Measurements from ENCODE around the gene GATAD2B. TPM values are rescaled to one million over a fixed set of nuclear protein-coding genes. Genes with fewer than 3 reads are reported as not detected.
A peak's percentile ranks its signal among the peaks of the same experiment; 100 is the strongest.

GATAD2B gene
- total RNA-seq, 1 experiment from 2014 or later = 46.9 TPM

DNA sequence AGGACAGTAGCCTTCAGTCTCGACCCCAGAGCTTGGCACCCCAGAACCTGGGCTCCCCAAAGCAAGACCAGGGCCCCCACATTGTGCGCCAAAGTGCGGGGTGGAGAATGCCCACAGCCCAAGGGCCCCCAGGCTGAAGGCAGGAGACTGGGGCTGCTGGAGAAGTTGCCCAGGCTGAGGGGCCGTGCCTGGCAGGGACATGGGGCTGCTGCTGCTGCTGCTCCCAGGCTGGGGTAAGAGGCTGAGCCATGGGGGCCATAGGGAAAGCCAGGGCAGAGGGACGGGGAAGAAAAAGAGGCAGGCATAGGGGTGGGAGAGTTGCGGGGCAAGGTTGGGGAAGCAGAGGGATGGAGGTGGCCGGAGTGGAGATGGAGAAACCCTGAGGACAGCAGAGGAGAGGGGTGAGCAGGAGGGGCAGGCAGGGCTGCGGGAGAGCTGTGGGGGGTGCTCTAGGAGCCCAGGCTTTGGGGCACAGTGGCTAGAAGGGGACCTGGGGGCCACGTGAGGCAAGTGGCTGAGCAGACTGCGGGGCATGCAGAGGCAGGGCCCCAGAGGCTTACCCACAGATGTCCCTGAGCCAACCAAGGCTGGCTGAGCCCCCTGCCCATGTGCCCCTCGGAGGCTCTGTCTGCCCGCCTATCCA is 128.7 kb downstream of the GATAD2B start:
- CTCF ChIA-PET = interaction anchor here (1.0 to 1.5 kb wide), 2 partner anchors 152 to 193 kb away, joined by 4 to 10 read pairs; partner anchors contain the start of genes DENND4B and RAB13
- peak overlapping the region; percentile 36 for H3K4me3 Mint-ChIP-seq
- H3K27me3 Mint-ChIP-seq (ENCODE audit: low read depth) = no peaks in the 10 kb centered on the region; the same call in 1 of the 2 replicates
- ATAC-seq (no peak), DNase-seq (ENCODE audit: low spot score) (no peak)
- H3K4me1 Mint-ChIP-seq = peaks cover 29% of the 10 kb centered on the region
- TF ChIP-seq ZNF671 (CRISPR knock-in tag; IDR thresholded peaks at IDR 0.05) (no peak), CREB1 (CRISPR knock-in tag; IDR thresholded peaks at IDR 0.05) (no peak), JUN (CRISPR knock-in tag; IDR thresholded peaks at IDR 0.05) (no peak), EMX1 (CRISPR knock-in tag; IDR thresholded peaks at IDR 0.05) (no peak), ZNF219 (CRISPR knock-in tag; IDR thresholded peaks at IDR 0.05; ENCODE audit: borderline replicate concordance) (no peak), CBFB (CRISPR knock-in tag; IDR thresholded peaks at IDR 0.05; ENCODE audit: low read depth) (no peak), PRRX2 (CRISPR knock-in tag; IDR thresholded peaks at IDR 0.05) (no peak), ATF1 (CRISPR knock-in tag; IDR thresholded peaks at IDR 0.05) (no peak), FOXP1 (CRISPR knock-in tag; IDR thresholded peaks at IDR 0.05; ENCODE audit: borderline replicate concordance) (no peak), RORB (CRISPR knock-in tag; IDR thresholded peaks at IDR 0.05) (no peak)
- TF ChIP-seq, protein P1, sequence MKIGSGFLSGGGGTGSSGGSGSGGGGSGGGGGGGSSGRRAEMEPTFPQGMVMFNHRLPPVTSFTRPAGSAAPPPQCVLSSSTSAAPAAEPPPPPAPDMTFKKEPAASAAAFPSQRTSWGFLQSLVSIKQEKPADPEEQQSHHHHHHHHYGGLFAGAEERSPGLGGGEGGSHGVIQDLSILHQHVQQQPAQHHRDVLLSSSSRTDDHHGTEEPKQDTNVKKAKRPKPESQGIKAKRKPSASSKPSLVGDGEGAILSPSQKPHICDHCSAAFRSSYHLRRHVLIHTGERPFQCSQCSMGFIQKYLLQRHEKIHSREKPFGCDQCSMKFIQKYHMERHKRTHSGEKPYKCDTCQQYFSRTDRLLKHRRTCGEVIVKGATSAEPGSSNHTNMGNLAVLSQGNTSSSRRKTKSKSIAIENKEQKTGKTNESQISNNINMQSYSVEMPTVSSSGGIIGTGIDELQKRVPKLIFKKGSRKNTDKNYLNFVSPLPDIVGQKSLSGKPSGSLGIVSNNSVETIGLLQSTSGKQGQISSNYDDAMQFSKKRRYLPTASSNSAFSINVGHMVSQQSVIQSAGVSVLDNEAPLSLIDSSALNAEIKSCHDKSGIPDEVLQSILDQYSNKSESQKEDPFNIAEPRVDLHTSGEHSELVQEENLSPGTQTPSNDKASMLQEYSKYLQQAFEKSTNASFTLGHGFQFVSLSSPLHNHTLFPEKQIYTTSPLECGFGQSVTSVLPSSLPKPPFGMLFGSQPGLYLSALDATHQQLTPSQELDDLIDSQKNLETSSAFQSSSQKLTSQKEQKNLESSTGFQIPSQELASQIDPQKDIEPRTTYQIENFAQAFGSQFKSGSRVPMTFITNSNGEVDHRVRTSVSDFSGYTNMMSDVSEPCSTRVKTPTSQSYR (CRISPR knock-in tag; IDR thresholded peaks at IDR 0.05) = no peak
- TF ChIP-seq, protein P2, sequence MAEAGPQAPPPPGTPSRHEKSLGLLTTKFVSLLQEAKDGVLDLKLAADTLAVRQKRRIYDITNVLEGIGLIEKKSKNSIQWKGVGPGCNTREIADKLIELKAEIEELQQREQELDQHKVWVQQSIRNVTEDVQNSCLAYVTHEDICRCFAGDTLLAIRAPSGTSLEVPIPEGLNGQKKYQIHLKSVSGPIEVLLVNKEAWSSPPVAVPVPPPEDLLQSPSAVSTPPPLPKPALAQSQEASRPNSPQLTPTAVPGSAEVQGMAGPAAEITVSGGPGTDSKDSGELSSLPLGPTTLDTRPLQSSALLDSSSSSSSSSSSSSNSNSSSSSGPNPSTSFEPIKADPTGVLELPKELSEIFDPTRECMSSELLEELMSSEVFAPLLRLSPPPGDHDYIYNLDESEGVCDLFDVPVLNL (CRISPR knock-in tag; IDR thresholded peaks at IDR 0.05; ENCODE audit: borderline replicate concordance, low read depth) = no peak
- TF ChIP-seq, protein P3, sequence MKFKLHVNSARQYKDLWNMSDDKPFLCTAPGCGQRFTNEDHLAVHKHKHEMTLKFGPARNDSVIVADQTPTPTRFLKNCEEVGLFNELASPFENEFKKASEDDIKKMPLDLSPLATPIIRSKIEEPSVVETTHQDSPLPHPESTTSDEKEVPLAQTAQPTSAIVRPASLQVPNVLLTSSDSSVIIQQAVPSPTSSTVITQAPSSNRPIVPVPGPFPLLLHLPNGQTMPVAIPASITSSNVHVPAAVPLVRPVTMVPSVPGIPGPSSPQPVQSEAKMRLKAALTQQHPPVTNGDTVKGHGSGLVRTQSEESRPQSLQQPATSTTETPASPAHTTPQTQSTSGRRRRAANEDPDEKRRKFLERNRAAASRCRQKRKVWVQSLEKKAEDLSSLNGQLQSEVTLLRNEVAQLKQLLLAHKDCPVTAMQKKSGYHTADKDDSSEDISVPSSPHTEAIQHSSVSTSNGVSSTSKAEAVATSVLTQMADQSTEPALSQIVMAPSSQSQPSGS (CRISPR knock-in tag; IDR thresholded peaks at IDR 0.05; ENCODE audit: borderline replicate concordance, low read depth) = no peak
- TF ChIP-seq, protein P4, sequence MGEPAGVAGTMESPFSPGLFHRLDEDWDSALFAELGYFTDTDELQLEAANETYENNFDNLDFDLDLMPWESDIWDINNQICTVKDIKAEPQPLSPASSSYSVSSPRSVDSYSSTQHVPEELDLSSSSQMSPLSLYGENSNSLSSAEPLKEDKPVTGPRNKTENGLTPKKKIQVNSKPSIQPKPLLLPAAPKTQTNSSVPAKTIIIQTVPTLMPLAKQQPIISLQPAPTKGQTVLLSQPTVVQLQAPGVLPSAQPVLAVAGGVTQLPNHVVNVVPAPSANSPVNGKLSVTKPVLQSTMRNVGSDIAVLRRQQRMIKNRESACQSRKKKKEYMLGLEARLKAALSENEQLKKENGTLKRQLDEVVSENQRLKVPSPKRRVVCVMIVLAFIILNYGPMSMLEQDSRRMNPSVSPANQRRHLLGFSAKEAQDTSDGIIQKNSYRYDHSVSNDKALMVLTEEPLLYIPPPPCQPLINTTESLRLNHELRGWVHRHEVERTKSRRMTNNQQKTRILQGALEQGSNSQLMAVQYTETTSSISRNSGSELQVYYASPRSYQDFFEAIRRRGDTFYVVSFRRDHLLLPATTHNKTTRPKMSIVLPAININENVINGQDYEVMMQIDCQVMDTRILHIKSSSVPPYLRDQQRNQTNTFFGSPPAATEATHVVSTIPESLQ (CRISPR knock-in tag; IDR thresholded peaks at IDR 0.05) = no peak
- TF ChIP-seq, protein P5, sequence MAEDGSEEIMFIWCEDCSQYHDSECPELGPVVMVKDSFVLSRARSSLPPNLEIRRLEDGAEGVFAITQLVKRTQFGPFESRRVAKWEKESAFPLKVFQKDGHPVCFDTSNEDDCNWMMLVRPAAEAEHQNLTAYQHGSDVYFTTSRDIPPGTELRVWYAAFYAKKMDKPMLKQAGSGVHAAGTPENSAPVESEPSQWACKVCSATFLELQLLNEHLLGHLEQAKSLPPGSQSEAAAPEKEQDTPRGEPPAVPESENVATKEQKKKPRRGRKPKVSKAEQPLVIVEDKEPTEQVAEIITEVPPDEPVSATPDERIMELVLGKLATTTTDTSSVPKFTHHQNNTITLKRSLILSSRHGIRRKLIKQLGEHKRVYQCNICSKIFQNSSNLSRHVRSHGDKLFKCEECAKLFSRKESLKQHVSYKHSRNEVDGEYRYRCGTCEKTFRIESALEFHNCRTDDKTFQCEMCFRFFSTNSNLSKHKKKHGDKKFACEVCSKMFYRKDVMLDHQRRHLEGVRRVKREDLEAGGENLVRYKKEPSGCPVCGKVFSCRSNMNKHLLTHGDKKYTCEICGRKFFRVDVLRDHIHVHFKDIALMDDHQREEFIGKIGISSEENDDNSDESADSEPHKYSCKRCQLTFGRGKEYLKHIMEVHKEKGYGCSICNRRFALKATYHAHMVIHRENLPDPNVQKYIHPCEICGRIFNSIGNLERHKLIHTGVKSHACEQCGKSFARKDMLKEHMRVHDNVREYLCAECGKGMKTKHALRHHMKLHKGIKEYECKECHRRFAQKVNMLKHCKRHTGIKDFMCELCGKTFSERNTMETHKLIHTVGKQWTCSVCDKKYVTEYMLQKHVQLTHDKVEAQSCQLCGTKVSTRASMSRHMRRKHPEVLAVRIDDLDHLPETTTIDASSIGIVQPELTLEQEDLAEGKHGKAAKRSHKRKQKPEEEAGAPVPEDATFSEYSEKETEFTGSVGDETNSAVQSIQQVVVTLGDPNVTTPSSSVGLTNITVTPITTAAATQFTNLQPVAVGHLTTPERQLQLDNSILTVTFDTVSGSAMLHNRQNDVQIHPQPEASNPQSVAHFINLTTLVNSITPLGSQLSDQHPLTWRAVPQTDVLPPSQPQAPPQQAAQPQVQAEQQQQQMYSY (CRISPR knock-in tag; IDR thresholded peaks at IDR 0.05) = no peak
- TF ChIP-seq, protein P6, sequence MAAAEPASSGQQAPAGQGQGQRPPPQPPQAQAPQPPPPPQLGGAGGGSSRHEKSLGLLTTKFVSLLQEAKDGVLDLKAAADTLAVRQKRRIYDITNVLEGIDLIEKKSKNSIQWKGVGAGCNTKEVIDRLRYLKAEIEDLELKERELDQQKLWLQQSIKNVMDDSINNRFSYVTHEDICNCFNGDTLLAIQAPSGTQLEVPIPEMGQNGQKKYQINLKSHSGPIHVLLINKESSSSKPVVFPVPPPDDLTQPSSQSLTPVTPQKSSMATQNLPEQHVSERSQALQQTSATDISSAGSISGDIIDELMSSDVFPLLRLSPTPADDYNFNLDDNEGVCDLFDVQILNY (CRISPR knock-in tag; IDR thresholded peaks at IDR 0.05) = no peak
- TF ChIP-seq, protein P7, sequence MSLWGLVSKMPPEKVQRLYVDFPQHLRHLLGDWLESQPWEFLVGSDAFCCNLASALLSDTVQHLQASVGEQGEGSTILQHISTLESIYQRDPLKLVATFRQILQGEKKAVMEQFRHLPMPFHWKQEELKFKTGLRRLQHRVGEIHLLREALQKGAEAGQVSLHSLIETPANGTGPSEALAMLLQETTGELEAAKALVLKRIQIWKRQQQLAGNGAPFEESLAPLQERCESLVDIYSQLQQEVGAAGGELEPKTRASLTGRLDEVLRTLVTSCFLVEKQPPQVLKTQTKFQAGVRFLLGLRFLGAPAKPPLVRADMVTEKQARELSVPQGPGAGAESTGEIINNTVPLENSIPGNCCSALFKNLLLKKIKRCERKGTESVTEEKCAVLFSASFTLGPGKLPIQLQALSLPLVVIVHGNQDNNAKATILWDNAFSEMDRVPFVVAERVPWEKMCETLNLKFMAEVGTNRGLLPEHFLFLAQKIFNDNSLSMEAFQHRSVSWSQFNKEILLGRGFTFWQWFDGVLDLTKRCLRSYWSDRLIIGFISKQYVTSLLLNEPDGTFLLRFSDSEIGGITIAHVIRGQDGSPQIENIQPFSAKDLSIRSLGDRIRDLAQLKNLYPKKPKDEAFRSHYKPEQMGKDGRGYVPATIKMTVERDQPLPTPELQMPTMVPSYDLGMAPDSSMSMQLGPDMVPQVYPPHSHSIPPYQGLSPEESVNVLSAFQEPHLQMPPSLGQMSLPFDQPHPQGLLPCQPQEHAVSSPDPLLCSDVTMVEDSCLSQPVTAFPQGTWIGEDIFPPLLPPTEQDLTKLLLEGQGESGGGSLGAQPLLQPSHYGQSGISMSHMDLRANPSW (CRISPR knock-in tag; conservative IDR thresholded peaks at IDR 0.05; ENCODE audit: low read depth) = no peak
- TF ChIP-seq, protein P8, sequence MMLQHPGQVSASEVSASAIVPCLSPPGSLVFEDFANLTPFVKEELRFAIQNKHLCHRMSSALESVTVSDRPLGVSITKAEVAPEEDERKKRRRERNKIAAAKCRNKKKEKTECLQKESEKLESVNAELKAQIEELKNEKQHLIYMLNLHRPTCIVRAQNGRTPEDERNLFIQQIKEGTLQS (CRISPR knock-in tag; conservative IDR thresholded peaks at IDR 0.05) = no peak
- no peak overlapping the region for H3K27ac Mint-ChIP-seq
- no peaks in the 10 kb centered on the region for H3K9me3 Mint-ChIP-seq
- POLR2A ChIA-PET = interaction anchor here (1.5 kb wide), 1 partner anchor 10 kb away, joined by 5 read pairs; no protein-coding TSS in a partner anchor
- no peaks in the 10 kb centered on the region for H3K36me3 Mint-ChIP-seq

Data from WTC11 (cell line).